Smooth muscle cell (in vitro differentiated cells): ENCODE data around the gene SRP54. TPM values are rescaled to one million over a fixed set of nuclear protein-coding genes. Genes with fewer than 3 reads are reported as not detected.

Experiments
- DNase-seq: peaks from one replicate; lab custom pipeline; 2025; ENCODE audit not compliant: unreplicated experiment; lab: John Stamatoyannopoulos, UW
- H2AFZ ChIP-seq: fragments of 200-600 bp; sonication (generic); 2 replicates; pipeline ENCODE4 v1.6.0; 2016; ENCODE audit warnings: antibody characterized with exemption, low read depth, mild to moderate bottlenecking
- H3F3A ChIP-seq: fragments of 200-600 bp; sonication (generic); 2 replicates; pipeline ENCODE4 v1.6.0; 2017; ENCODE audit warnings: antibody characterized with exemption, low read depth
- H3K27ac ChIP-seq: fragments of 200-600 bp; sonication (generic); 2 replicates; pipeline ENCODE4 v1.5.1; 2016; ENCODE audit warnings: low read depth, mild to moderate bottlenecking
- H3K27me3 ChIP-seq: fragments of 200-600 bp; sonication (generic); 2 replicates; pipeline ENCODE4 v1.6.1; 2016; ENCODE audit warnings: low read depth, mild to moderate bottlenecking
- H3K36me3 ChIP-seq: fragments of 200-600 bp; sonication (generic); 2 replicates; pipeline ENCODE4 v1.5.1; 2016; ENCODE audit warnings: low read depth
- H3K4me1 ChIP-seq: fragments of 200-600 bp; sonication (generic); 2 replicates; pipeline ENCODE4 v1.5.1; 2016; ENCODE audit warnings: low read depth
- H3K4me2 ChIP-seq: fragments of 200-600 bp; sonication (generic); 2 replicates; pipeline ENCODE4 v1.6.0; 2016; ENCODE audit warnings: mild to moderate bottlenecking
- H3K4me3 ChIP-seq: fragments of 200-600 bp; sonication (generic); 2 replicates; pipeline ENCODE4 v1.5.1; 2016; ENCODE audit warnings: mild to moderate bottlenecking
- H3K79me2 ChIP-seq: fragments of 200-600 bp; sonication (generic); 2 replicates; pipeline ENCODE4 v1.6.0; 2016; ENCODE audit warnings: low read depth, mild to moderate bottlenecking
- H3K9ac ChIP-seq: fragments of 200-600 bp; sonication (generic); 2 replicates; pipeline ENCODE4 v1.6.0; 2016; ENCODE audit warnings: low read depth
- H3K9me3 ChIP-seq: fragments of 200-600 bp; sonication (generic); replicated peaks from 2 replicates; pipeline ENCODE4 v1.5.1; 2016; ENCODE audit warnings: low read depth
- H4K20me1 ChIP-seq: fragments of 200-600 bp; sonication (generic); 2 replicates; pipeline ENCODE4 v1.6.0; 2016; ENCODE audit warnings: low read depth
- CTCF ChIP-seq: fragments of 200-600 bp; sonication (generic); IDR thresholded peaks from 2 replicates; pipeline ENCODE4 v1.5.1; 2017; ENCODE audit warnings: borderline replicate concordance, mild to moderate bottlenecking, antibody characterized with exemption; ENCODE audit not compliant: insufficient read depth, poor library complexity, severe bottlenecking
- WGBS: methylation state at CpG from one replicate; pipeline ENCODE4 v1.1.7; 2016; ENCODE audit warnings: low lambda C conversion rate; 5-methylcytosine and 5-hydroxymethylcytosine counted together
- polyA plus RNA-seq: library from polyadenylated mRNA; unstranded; fragments of >200 nt; fragmentation: Nextera tagmentation; extraction: Ambion mirVana; gene quantifications from 2 replicates; pipeline ENCODE4 v1.2.1, GENCODE V29; 2016
- total RNA-seq: library from RNA; depleted of rRNA; stranded (reverse); fragments of >200 nt; gene quantifications from 2 replicates; pipeline ENCODE4 v1.2.3, GENCODE V29; 2014

The SRP54 gene
- total RNA-seq, result 111 and 129 TPM in 2 replicates
- polyA plus RNA-seq, result 76.4 and 79.4 TPM in 2 replicates

DNA sequence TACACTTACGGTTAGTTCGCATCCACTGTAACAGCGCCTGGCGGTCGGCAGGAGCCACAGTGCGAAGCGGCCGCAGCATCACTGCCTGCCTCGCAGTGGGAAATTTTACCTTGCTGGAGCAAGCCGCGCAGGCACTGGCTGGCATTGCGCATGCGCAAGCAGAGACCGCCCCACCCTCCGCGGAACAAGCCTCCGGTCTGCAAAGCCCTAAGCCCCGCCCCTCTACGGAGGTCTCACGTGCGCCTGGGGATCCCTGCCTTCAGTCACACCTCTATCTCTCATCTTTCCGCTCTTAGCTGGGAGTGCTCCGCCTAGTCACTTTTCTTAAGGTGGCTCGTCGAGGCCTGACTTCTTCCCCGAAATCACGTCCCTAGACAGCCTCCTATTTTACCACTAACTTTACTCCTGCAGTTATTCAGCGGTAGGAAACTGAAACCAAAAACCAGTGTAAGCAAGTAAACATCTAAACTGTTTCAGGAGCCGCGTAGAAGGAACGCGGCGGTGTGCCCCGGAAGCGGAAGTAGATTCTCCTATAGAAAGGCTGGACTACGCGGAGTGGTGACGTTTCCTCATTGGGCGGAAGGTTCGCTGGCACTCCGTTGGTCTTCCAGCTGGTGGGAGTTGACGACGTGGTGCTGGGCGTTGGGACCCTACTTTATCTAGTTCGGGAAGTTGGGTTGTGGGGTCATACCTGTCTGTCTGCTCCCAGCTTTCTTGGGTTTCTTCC, at the start of gene SRP54:
Gene SRP54 (plus strand): TSS at position 572 of the 727 bp plus-strand sequence. CDS start 13,718 bp downstream, outside the sequence.
- Histone ChIP-seq H3K4me2 (peak within 1 kb of the TSS; percentile 90), H3K9me3 (no peaks in the 10 kb centered on the region), H3K27me3 (no peaks in the 10 kb centered on the region), H3K4me1 (peaks cover 21% of the 10 kb centered on the region), H3K4me3 (peak within 1 kb of the TSS; percentile 63), H2AFZ (peak within 1 kb of the TSS; percentile 79), H3K9ac (peak within 1 kb of the TSS; percentile 88), H3K79me2 (peaks cover 54% of the 10 kb centered on the region), H3K36me3 (no peaks in the 10 kb centered on the region), H3K27ac (peak within 1 kb of the TSS; percentile 95), H3F3A (peaks cover 5% of the 10 kb centered on the region), H4K20me1 (peaks cover 34% of the 10 kb centered on the region)
- no peak for TF ChIP-seq CTCF
- DNase-seq, result peak; percentile 89
- under 1% methylated on average over 44 of the region's 45 CpGs for whole genome bisulfite sequencing

DNA sequence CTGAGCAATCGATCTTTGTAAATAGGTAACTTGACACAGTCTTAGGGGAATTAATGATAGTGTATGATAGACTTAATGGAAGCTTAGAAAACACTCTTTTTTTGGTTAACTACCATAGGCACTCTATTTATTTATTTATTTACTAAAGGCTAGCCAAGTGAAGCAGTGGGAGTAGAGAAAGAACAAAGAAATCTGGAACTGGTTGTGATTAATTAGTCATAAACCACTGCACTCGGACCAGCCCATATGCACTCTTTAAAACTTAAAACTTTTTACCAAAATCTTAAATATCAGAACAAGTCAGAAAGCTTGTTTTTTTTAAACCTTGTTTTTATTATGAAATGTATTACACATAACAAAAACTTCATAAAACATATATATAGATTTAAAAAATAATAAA, 49.5 kb upstream of the SRP54 start:
- no peak for TF ChIP-seq CTCF

GRCh38 chr14:34935488-34935887, 47.3 kb upstream of the SRP54 start:
- no peak overlapping the region for H3K27ac ChIP-seq

More for the DNA sequence above, 49.5 kb upstream of the SRP54 start:
- no peak overlapping the region for H3K9ac ChIP-seq
- H3F3A ChIP-seq, result no peaks in the 10 kb centered on the region
- H3K27ac ChIP-seq, result no peak overlapping the region
- H3K79me2 ChIP-seq, result no peaks in the 10 kb centered on the region
- no peaks in the 10 kb centered on the region for H3K36me3 ChIP-seq
- H3K4me2 ChIP-seq, result no peak overlapping the region
- no peaks in the 10 kb centered on the region for H3K9me3 ChIP-seq
- WGBS, result 82% methylated on average over 2 of the region's 2 CpGs
- H3K4me3 ChIP-seq, result no peak overlapping the region
- DNase-seq, result no peak
- no peaks in the 10 kb centered on the region for H4K20me1 ChIP-seq
- no peak overlapping the region for H2AFZ ChIP-seq
- H3K4me1 ChIP-seq, result no peaks in the 10 kb centered on the region
- no peaks in the 10 kb centered on the region for H3K27me3 ChIP-seq

More at GRCh38 chr14:34935488-34935887, 47.3 kb upstream of the SRP54 start:
- Histone ChIP-seq H2AFZ (no peak overlapping the region), H3K9ac (no peak overlapping the region), H3K79me2 (no peaks in the 10 kb centered on the region), H4K20me1 (no peaks in the 10 kb centered on the region), H3K9me3 (no peaks in the 10 kb centered on the region), H3K27me3 (no peaks in the 10 kb centered on the region), H3K4me2 (no peak overlapping the region), H3K4me3 (no peak overlapping the region), H3F3A (no peaks in the 10 kb centered on the region), H3K4me1 (no peaks in the 10 kb centered on the region), H3K36me3 (no peaks in the 10 kb centered on the region)
- 96% methylated on average over 5 of the region's 5 CpGs for WGBS
- no peak for DNase-seq
- no peak for TF ChIP-seq CTCF
